ENCODE data around the gene IRS2.

The IRS2 gene

GRCh38 chr13:109730812-109731335, 55.5 kb downstream of the IRS2 start:
- H3K4me3 ChIP-seq (ENCODE audit: low read length) = no peak overlapping the region
- no peak for DNase-seq (ENCODE audit: low read depth)
- TF ChIP-seq CTCF (conservative IDR thresholded peaks at IDR 0.05; ENCODE audit: low read length) = no peak

GRCh38 chr13:109728791-109729731, 57.3 kb downstream of the IRS2 start:
- no peak for DNase-seq (ENCODE audit: low read depth)
- no peak overlapping the region for H3K4me3 ChIP-seq (ENCODE audit: low read length)
- TF ChIP-seq CTCF (conservative IDR thresholded peaks at IDR 0.05; ENCODE audit: low read length) = no peak

GRCh38 chr13:109728061-109728460, 58.3 kb downstream of the IRS2 start:
- H3K4me3 ChIP-seq (ENCODE audit: low read length) = no peak overlapping the region
- no peak for DNase-seq (ENCODE audit: low read depth)
- no peak for TF ChIP-seq CTCF (conservative IDR thresholded peaks at IDR 0.05; ENCODE audit: low read length)

- no peak for TF ChIP-seq CTCF (conservative IDR thresholded peaks at IDR 0.05; ENCODE audit: low read length)
- no peak overlapping the region for H3K4me3 ChIP-seq (ENCODE audit: low read length)
- no peak for DNase-seq (ENCODE audit: low read depth)
Observed at GRCh38 chr13:109727251-109727650, 59.1 kb downstream of the IRS2 start.

- H3K4me3 ChIP-seq (ENCODE audit: low read length) = no peak overlapping the region
- no peak for TF ChIP-seq CTCF (conservative IDR thresholded peaks at IDR 0.05; ENCODE audit: low read length)
- DNase-seq (ENCODE audit: low read depth) = no peak
Observed at GRCh38 chr13:109725995-109726637, 60.3 kb downstream of the IRS2 start.

GRCh38 chr13:109725297-109725696, 61.1 kb downstream of the IRS2 start:
- no peak for DNase-seq (ENCODE audit: low read depth)
- no peak for TF ChIP-seq CTCF (conservative IDR thresholded peaks at IDR 0.05; ENCODE audit: low read length)
- no peak overlapping the region for H3K4me3 ChIP-seq (ENCODE audit: low read length)
